ENCODE results near the gene MAP3K9. TPM values are rescaled to one million over a fixed set of nuclear protein-coding genes. Genes with fewer than 3 reads are reported as not detected.

The MAP3K9 gene
- total and polyA plus RNA-seq, 2 of the 8 experiments (the other 6 are each of a cell fraction or from before 2014, with no cell fraction given) = 9.8 to 24.7 TPM

DNA sequence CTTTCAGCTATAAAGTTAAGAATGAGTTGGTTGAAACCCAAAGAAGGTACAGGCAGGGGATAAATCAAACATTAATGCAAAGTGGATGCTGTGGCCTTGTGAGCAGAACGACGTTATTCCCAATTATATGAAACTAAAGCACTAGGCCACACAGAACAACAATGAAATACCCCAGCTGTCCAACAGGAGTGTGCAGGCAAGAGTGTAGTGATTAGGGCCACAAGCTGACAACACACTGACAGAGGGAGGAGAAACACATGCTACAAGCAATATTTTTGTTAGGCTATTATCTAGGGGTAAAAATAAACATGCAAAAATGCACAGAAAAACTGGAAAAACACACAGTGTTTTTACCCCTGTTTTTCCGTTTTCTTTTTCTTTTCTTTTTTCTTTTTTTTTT is 15.0 kb downstream of the MAP3K9 start:
- ChIA-PET CTCF (ENCODE audit: partially characterized antibody) (interaction anchor here (0.8 kb wide), 1 partner anchor 41 kb away, joined by 3 read pairs; no protein-coding TSS in a partner anchor), POLR2A (ENCODE audit: partially characterized antibody) (no interaction called here)
- no peak overlapping the region for H3K4me2 ChIP-seq (ENCODE audit: insufficient read depth in 1 of 2, low read depth in 2 of 2, low read length in 2 of 2)
- H3K23ac ChIP-seq (ENCODE audit: insufficient read length) = no peak overlapping the region
- H3K14ac ChIP-seq (ENCODE audit: insufficient read length) = no peak overlapping the region
- peaks cover 18% of the 10 kb centered on the region for H3K79me1 ChIP-seq (ENCODE audit: low read depth, low read length)
- no peak overlapping the region for H3K56ac ChIP-seq (replicated peaks; ENCODE audit: insufficient read length, low read depth, low read length)
- H2BK5ac ChIP-seq (ENCODE audit: low read depth, low read length) = 0 out of 2 replicates have a peak overlapping the region, but pooled peaks have one; percentile 15
- peaks cover 0 to 11% (median 0%) of the 10 kb centered on the region in 4 experiments; a peak in 5 of 8 replicates for H3K36me3 ChIP-seq (ENCODE audit: control insufficient read depth in 2 of 4, insufficient read depth in 4 of 4, low read length in 3 of 4)
- peaks cover 6 to 19% of the 10 kb centered on the region in 2 experiments for H4K20me1 ChIP-seq (replicated peaks in 1 of 2; ENCODE audit: control insufficient read depth in 1 of 2, insufficient read depth in 2 of 2, low read length in 2 of 2)
- TF ChIP-seq SP4 (IDR thresholded peaks at IDR 0.05; ENCODE audit: low read length) (no peak), KDM5A (IDR thresholded peaks at IDR 0.05; ENCODE audit: low read length) (no peak), BACH1 (IDR thresholded peaks at IDR 0.05; ENCODE audit: low read length) (no peak), SIRT6 (IDR thresholded peaks at IDR 0.05; ENCODE audit: low read length) (no peak), TBP (IDR thresholded peaks at IDR 0.05; ENCODE audit: low read depth, low read length) (no peak), RAD21 (IDR thresholded peaks at IDR 0.05 in 1 of 2, conservative IDR thresholded peaks at IDR 0.05 in 1 of 2; ENCODE audit: low read depth in 2 of 2, low read length in 2 of 2) (no peak), CHD2 (IDR thresholded peaks at IDR 0.05; ENCODE audit: low read length) (no peak), SRF (IDR thresholded peaks at IDR 0.05; ENCODE audit: low read depth, low read length) (no peak), FOSL1 (IDR thresholded peaks at IDR 0.05; ENCODE audit: insufficient read depth, low read depth, low read length) (no peak)
- no peak overlapping the region for H2AFZ ChIP-seq (ENCODE audit: low read length)
- H2BK120ac ChIP-seq (replicated peaks; ENCODE audit: low read depth, low read length) = no peak overlapping the region
- H3K4me3 ChIP-seq (ENCODE audit: extremely low read depth in 1 of 4, insufficient read depth in 2 of 4, low read depth in 3 of 4, low read length in 4 of 4) = no peak overlapping the region
- DNase-seq (ENCODE audit: low read depth in 1 of 2, low spot score in 2 of 2) (no peak), FAIRE-seq (no peak)
- no peak overlapping the region for H4K5ac ChIP-seq (ENCODE audit: insufficient read length, low read depth, low read length)
- no peak overlapping the region for H2BK12ac ChIP-seq (ENCODE audit: low read depth, low read length)
- H3K27ac ChIP-seq (ENCODE audit: low read depth, low read length) = no peak overlapping the region
- no peak overlapping the region for H2BK15ac ChIP-seq (ENCODE audit: low read length)
- 80% methylated on average over 3 of the region's 3 CpGs; no CpG with 5 or more reads in 1 of the 2 experiments for WGBS, 2 experiments (ENCODE audit: extremely low coverage in 1 of 2, insufficient coverage in 1 of 2, insufficient read length in 1 of 2, insufficient replicate concordance in 2 of 2, low coverage in 1 of 2, low lambda C conversion rate in 2 of 2, missing lambda C conversion rate in 1 of 2)
- H3K4ac ChIP-seq (replicated peaks; ENCODE audit: insufficient read length, low read depth, low read length) = no peak overlapping the region
- no peak overlapping the region for H2BK20ac ChIP-seq (ENCODE audit: low read length)
- no peak overlapping the region; a peak in 1 of 7 replicates for H3K9ac ChIP-seq (replicated peaks in 1 of 4; ENCODE audit: extremely low read depth in 1 of 4, low read depth in 3 of 4, low read length in 3 of 4)
- no peak overlapping the region for H4K91ac ChIP-seq (replicated peaks; ENCODE audit: insufficient read length, low read length)
- H2AK5ac ChIP-seq (ENCODE audit: low read depth, low read length) = no peak overlapping the region
- no peak overlapping the region for H3K18ac ChIP-seq (ENCODE audit: extremely low read depth, low read length)
- H3K23me2 ChIP-seq (ENCODE audit: low read depth, low read length) = no peaks in the 10 kb centered on the region
- H3K27me3 ChIP-seq (replicated peaks in 1 of 4; ENCODE audit: control insufficient read depth in 3 of 4, extremely low read depth in 1 of 4, insufficient read depth in 3 of 4, low read length in 3 of 4) = no peaks in the 10 kb centered on the region
- no peak overlapping the region for H4K8ac ChIP-seq (ENCODE audit: extremely low read depth, insufficient read depth, low read length)
- H3K9me3 ChIP-seq (ENCODE audit: insufficient read depth in 2 of 2, low read depth in 1 of 2, low read length in 1 of 2) = no peaks in the 10 kb centered on the region
- H3K79me2 ChIP-seq (ENCODE audit: control insufficient read depth in 1 of 2, insufficient read depth in 2 of 2, low read length in 2 of 2) = peaks cover 8 to 54% of the 10 kb centered on the region in 2 experiments; a peak in 3 of 4 replicates
- H3K4me1 ChIP-seq (replicated peaks in 1 of 4; ENCODE audit: control insufficient read depth in 3 of 4, insufficient read depth in 4 of 4, low read length in 3 of 4) = no peaks in the 10 kb centered on the region

Data from H1 (cell line).